ENCODE data around the gene NHS.
A peak's percentile ranks its signal among the peaks of the same experiment; 100 is the strongest.

Gene NHS

GRCh38 chrX:17700976-17701375 is 326.0 kb downstream of the NHS start:
- H3K27me3 Mint-ChIP-seq, result peaks cover 5% of the 10 kb centered on the region
- no peak overlapping the region for H3K27ac Mint-ChIP-seq
- H3K9me3 Mint-ChIP-seq, result no peaks in the 10 kb centered on the region
- H3K4me3 Mint-ChIP-seq, result no peak overlapping the region
- no peaks in the 10 kb centered on the region for H3K36me3 Mint-ChIP-seq (ENCODE audit: low read depth)
- H3K4me1 Mint-ChIP-seq (ENCODE audit: low read depth), result no peaks in the 10 kb centered on the region

- Mint-ChIP-seq H3K27ac (no peak overlapping the region), H3K36me3 (ENCODE audit: low read depth) (no peaks in the 10 kb centered on the region), H3K4me1 (ENCODE audit: low read depth) (no peaks in the 10 kb centered on the region), H3K4me3 (no peak overlapping the region), H3K9me3 (no peaks in the 10 kb centered on the region), H3K27me3 (peaks cover 9% of the 10 kb centered on the region)
Measured at GRCh38 chrX:17703201-17703600, 328.2 kb downstream of the NHS start.

- no peaks in the 10 kb centered on the region for H3K36me3 Mint-ChIP-seq (ENCODE audit: low read depth)
- no peaks in the 10 kb centered on the region for H3K9me3 Mint-ChIP-seq
- H3K27ac Mint-ChIP-seq, result no peak overlapping the region
- H3K27me3 Mint-ChIP-seq, result peaks cover 10% of the 10 kb centered on the region
- no peak overlapping the region for H3K4me3 Mint-ChIP-seq
- no peaks in the 10 kb centered on the region for H3K4me1 Mint-ChIP-seq (ENCODE audit: low read depth)
Measured at GRCh38 chrX:17705211-17705610, 330.2 kb downstream of the NHS start.

- Mint-ChIP-seq H3K27ac (no peak overlapping the region), H3K27me3 (peaks cover 7% of the 10 kb centered on the region), H3K9me3 (no peaks in the 10 kb centered on the region), H3K4me3 (no peak overlapping the region), H3K4me1 (ENCODE audit: low read depth) (no peaks in the 10 kb centered on the region), H3K36me3 (ENCODE audit: low read depth) (no peaks in the 10 kb centered on the region)
Measured at GRCh38 chrX:17706676-17707075, 331.7 kb downstream of the NHS start.

- no peak overlapping the region for H3K4me3 Mint-ChIP-seq
- H3K4me1 Mint-ChIP-seq (ENCODE audit: low read depth), result no peaks in the 10 kb centered on the region
- H3K9me3 Mint-ChIP-seq, result no peaks in the 10 kb centered on the region
Measured at GRCh38 chrX:17707731-17708130, 332.7 kb downstream of the NHS start.

GRCh38 chrX:17710871-17711301 is 335.9 kb downstream of the NHS start:
- no peak overlapping the region for H3K4me3 Mint-ChIP-seq
- H3K27me3 Mint-ChIP-seq, result peaks cover 5% of the 10 kb centered on the region
- no peaks in the 10 kb centered on the region for H3K4me1 Mint-ChIP-seq (ENCODE audit: low read depth)
- no peaks in the 10 kb centered on the region for H3K9me3 Mint-ChIP-seq
- H3K27ac Mint-ChIP-seq, result no peak overlapping the region
- H3K36me3 Mint-ChIP-seq (ENCODE audit: low read depth), result no peaks in the 10 kb centered on the region

More at GRCh38 chrX:17707731-17708130, 332.7 kb downstream of the NHS start:
- no peak overlapping the region for H3K27ac Mint-ChIP-seq
- H3K27me3 Mint-ChIP-seq, result peaks cover 5% of the 10 kb centered on the region
- H3K36me3 Mint-ChIP-seq (ENCODE audit: low read depth), result no peaks in the 10 kb centered on the region

- Mint-ChIP-seq H3K27me3 (peaks cover under 1% of the 10 kb centered on the region), H3K27ac (no peak overlapping the region), H3K4me1 (ENCODE audit: low read depth) (no peaks in the 10 kb centered on the region), H3K36me3 (ENCODE audit: low read depth) (no peaks in the 10 kb centered on the region), H3K4me3 (no peak overlapping the region), H3K9me3 (no peaks in the 10 kb centered on the region)
Measured at GRCh38 chrX:17713288-17713687, 338.3 kb downstream of the NHS start.

GRCh38 chrX:17718649-17719165 is 343.7 kb downstream of the NHS start:
- Mint-ChIP-seq H3K9me3 (no peaks in the 10 kb centered on the region), H3K4me1 (ENCODE audit: low read depth) (no peaks in the 10 kb centered on the region), H3K27ac (no peak overlapping the region), H3K4me3 (no peak overlapping the region), H3K36me3 (ENCODE audit: low read depth) (no peaks in the 10 kb centered on the region), H3K27me3 (no peaks in the 10 kb centered on the region)

GRCh38 chrX:17719711-17720110 is 344.7 kb downstream of the NHS start:
- H3K27ac Mint-ChIP-seq, result no peak overlapping the region
- no peak overlapping the region for H3K4me3 Mint-ChIP-seq
- no peaks in the 10 kb centered on the region for H3K4me1 Mint-ChIP-seq (ENCODE audit: low read depth)
- no peaks in the 10 kb centered on the region for H3K27me3 Mint-ChIP-seq
- H3K36me3 Mint-ChIP-seq (ENCODE audit: low read depth), result no peaks in the 10 kb centered on the region
- H3K9me3 Mint-ChIP-seq, result no peaks in the 10 kb centered on the region

- Mint-ChIP-seq H3K9me3 (no peaks in the 10 kb centered on the region), H3K36me3 (ENCODE audit: low read depth) (no peaks in the 10 kb centered on the region), H3K4me1 (ENCODE audit: low read depth) (no peaks in the 10 kb centered on the region), H3K4me3 (no peak overlapping the region), H3K27me3 (no peaks in the 10 kb centered on the region), H3K27ac (no peak overlapping the region)
Measured at GRCh38 chrX:17721715-17722114, 346.7 kb downstream of the NHS start.

- Mint-ChIP-seq H3K4me1 (ENCODE audit: low read depth) (no peaks in the 10 kb centered on the region), H3K27ac (no peak overlapping the region), H3K4me3 (no peak overlapping the region), H3K36me3 (ENCODE audit: low read depth) (no peaks in the 10 kb centered on the region), H3K9me3 (no peaks in the 10 kb centered on the region), H3K27me3 (no peaks in the 10 kb centered on the region)
Measured at GRCh38 chrX:17725181-17725580, 350.2 kb downstream of the NHS start.

- Mint-ChIP-seq H3K36me3 (ENCODE audit: low read depth) (no peaks in the 10 kb centered on the region), H3K27me3 (no peaks in the 10 kb centered on the region), H3K9me3 (no peaks in the 10 kb centered on the region), H3K27ac (no peak overlapping the region), H3K4me3 (no peak overlapping the region), H3K4me1 (ENCODE audit: low read depth) (no peaks in the 10 kb centered on the region)
Measured at GRCh38 chrX:17732138-17732783, 357.3 kb downstream of the NHS start.

GRCh38 chrX:17735406-17735805 is 360.4 kb downstream of the NHS start:
- H3K27ac Mint-ChIP-seq, result no peak overlapping the region
- peaks cover 26% of the 10 kb centered on the region for H3K4me1 Mint-ChIP-seq (ENCODE audit: low read depth)
- no peaks in the 10 kb centered on the region for H3K36me3 Mint-ChIP-seq (ENCODE audit: low read depth)
- H3K4me3 Mint-ChIP-seq, result no peak overlapping the region
- no peaks in the 10 kb centered on the region for H3K9me3 Mint-ChIP-seq
- no peaks in the 10 kb centered on the region for H3K27me3 Mint-ChIP-seq

- no peaks in the 10 kb centered on the region for H3K9me3 Mint-ChIP-seq
- peak overlapping the region; percentile 74 for H3K27ac Mint-ChIP-seq
- H3K27me3 Mint-ChIP-seq, result no peaks in the 10 kb centered on the region
Measured at GRCh38 chrX:17736478-17736855, 361.5 kb downstream of the NHS start.

GRCh38 chrX:17736856-17737709 is 362.1 kb downstream of the NHS start, which contains the start of gene SCML1:
Gene SCML1 (plus strand): TSS chrX:17737493. CDS start chrX:17744187, 6,694 bp downstream.
- Mint-ChIP-seq H3K27ac (peak within 1 kb of the TSS; percentile 93), H3K4me1 (ENCODE audit: low read depth) (peaks cover 29% of the 10 kb centered on the region), H3K9me3 (no peaks in the 10 kb centered on the region), H3K36me3 (ENCODE audit: low read depth) (no peaks in the 10 kb centered on the region), H3K4me3 (peak within 1 kb of the TSS; percentile 88), H3K27me3 (no peaks in the 10 kb centered on the region)

More at GRCh38 chrX:17736478-17736855, 361.5 kb downstream of the NHS start:
- Mint-ChIP-seq H3K4me3 (peak overlapping the region; percentile 76), H3K4me1 (ENCODE audit: low read depth) (peaks cover 29% of the 10 kb centered on the region), H3K36me3 (ENCODE audit: low read depth) (no peaks in the 10 kb centered on the region)

All from stimulated activated naive CD8-positive, alpha-beta T cell treated with anti-CD3 and anti-CD28 coated beads, Interleukin-15, Interleukin-2, amounts not matched to agents 100 ng/mL and 50 ng/mL, for 24 hours (primary cell).